Breast epithelium (tissue), 3 donors: ENCODE results near the gene FHIT.

Source experiments
- POLR2A ChIP-seq: fragments of 450-650 bp; IDR thresholded peaks from one replicate; pipeline ENCODE4 v1.6.1; 2016; ENCODE audit warnings: antibody characterized with exemption, mild to moderate bottlenecking, moderate library complexity
- POLR2AphosphoS5 ChIP-seq, 3 donors: sonication (generic); formaldehyde crosslinking; IDR thresholded peaks; one replicate each; pipeline ENCODE4 v1.6.1; 2017; ENCODE audit warnings: antibody characterized with exemption in 3 of 3
- TF ChIP-seq, protein P1 (sequence below), 3 donors: fragments of 450-650 bp; IDR thresholded peaks; one replicate each; pipeline ENCODE4 v1.5.1; 2016 to 2017; ENCODE audit warnings: antibody characterized with exemption in 3 of 3, mild to moderate bottlenecking in 3 of 3, moderate library complexity in 3 of 3

DNA sequence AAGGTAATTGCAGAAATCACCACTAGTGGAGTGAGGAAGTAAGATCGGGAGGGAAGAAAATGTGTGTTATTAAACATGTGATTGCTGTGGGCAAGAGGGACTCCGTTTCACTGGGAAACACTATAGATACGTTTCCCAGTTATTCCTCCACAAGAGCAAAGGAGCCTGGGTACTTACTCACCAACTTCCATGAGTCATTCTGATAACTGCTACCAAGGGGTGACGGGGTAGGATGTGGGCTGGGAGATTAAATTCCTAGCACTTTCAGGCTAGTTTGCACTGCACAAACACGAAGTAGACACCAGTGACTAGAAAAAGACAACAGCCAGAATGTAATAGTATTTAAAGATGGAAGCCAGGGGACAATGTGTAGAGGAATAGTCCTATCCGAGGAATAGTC, 1388.6 kb downstream of the FHIT start:
- TF ChIP-seq, protein P1, sequence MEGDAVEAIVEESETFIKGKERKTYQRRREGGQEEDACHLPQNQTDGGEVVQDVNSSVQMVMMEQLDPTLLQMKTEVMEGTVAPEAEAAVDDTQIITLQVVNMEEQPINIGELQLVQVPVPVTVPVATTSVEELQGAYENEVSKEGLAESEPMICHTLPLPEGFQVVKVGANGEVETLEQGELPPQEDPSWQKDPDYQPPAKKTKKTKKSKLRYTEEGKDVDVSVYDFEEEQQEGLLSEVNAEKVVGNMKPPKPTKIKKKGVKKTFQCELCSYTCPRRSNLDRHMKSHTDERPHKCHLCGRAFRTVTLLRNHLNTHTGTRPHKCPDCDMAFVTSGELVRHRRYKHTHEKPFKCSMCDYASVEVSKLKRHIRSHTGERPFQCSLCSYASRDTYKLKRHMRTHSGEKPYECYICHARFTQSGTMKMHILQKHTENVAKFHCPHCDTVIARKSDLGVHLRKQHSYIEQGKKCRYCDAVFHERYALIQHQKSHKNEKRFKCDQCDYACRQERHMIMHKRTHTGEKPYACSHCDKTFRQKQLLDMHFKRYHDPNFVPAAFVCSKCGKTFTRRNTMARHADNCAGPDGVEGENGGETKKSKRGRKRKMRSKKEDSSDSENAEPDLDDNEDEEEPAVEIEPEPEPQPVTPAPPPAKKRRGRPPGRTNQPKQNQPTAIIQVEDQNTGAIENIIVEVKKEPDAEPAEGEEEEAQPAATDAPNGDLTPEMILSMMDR (IDR thresholded peaks at IDR 0.05): no peak
- no peak for TF ChIP-seq POLR2A
- TF ChIP-seq POLR2AphosphoS5 (IDR thresholded peaks at IDR 0.05): no peak
